Sigmoid colon (tissue), 3 donors: ENCODE measurements around the gene DIP2B.

Experiments used
- POLR2A ChIP-seq, 2 donors: fragments of 450-650 bp; IDR thresholded peaks; one replicate each; pipeline ENCODE4 v1.6.1; 2016; ENCODE audit warnings: antibody characterized with exemption in 2 of 2, mild to moderate bottlenecking in 2 of 2, moderate library complexity in 2 of 2
- TF ChIP-seq, protein P1 (sequence below), 4 experiments: fragments of 450-650 bp in 3 of 4; fragments of 200-600 bp in 1 of 4; IDR thresholded peaks; one replicate each; pipeline ENCODE4 v1.5.1; 2016 to 2019; ENCODE audit warnings: antibody characterized with exemption in 4 of 4, mild to moderate bottlenecking in 3 of 4, moderate library complexity in 2 of 4

DNA sequence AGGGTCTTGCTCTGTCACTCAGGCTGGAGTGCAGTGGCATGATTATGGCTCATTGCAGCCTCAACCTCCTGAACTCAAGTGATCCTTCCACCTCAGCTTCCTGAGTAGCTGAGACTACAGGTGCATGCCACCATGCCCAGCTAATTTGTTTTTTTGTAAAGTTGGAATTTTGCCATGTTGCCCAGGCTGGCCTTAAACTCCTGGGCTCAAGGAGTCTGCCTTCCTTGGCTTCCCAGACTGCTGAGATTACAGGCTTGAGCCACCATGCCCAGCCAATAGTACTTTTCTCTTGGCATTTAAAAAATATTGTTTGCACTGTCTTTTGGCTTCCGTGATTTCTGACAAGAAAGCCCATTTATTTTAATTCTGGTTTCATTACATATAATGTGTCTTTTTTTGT, 61.3 kb downstream of the DIP2B start:
- TF ChIP-seq POLR2A (IDR thresholded peaks at IDR 0.05) = no peak
- TF ChIP-seq, protein P1, sequence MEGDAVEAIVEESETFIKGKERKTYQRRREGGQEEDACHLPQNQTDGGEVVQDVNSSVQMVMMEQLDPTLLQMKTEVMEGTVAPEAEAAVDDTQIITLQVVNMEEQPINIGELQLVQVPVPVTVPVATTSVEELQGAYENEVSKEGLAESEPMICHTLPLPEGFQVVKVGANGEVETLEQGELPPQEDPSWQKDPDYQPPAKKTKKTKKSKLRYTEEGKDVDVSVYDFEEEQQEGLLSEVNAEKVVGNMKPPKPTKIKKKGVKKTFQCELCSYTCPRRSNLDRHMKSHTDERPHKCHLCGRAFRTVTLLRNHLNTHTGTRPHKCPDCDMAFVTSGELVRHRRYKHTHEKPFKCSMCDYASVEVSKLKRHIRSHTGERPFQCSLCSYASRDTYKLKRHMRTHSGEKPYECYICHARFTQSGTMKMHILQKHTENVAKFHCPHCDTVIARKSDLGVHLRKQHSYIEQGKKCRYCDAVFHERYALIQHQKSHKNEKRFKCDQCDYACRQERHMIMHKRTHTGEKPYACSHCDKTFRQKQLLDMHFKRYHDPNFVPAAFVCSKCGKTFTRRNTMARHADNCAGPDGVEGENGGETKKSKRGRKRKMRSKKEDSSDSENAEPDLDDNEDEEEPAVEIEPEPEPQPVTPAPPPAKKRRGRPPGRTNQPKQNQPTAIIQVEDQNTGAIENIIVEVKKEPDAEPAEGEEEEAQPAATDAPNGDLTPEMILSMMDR (IDR thresholded peaks at IDR 0.05) = no peak
